ENCODE results near the gene KCNJ15. TPM values are rescaled to one million over a fixed set of nuclear protein-coding genes. Genes with fewer than 3 reads are reported as not detected.

KCNJ15 gene
- total and polyA plus RNA-seq, 2 of the 13 experiments (the other 11 are each of a cell fraction or from before 2014, with no cell fraction given), result not detected

DNA sequence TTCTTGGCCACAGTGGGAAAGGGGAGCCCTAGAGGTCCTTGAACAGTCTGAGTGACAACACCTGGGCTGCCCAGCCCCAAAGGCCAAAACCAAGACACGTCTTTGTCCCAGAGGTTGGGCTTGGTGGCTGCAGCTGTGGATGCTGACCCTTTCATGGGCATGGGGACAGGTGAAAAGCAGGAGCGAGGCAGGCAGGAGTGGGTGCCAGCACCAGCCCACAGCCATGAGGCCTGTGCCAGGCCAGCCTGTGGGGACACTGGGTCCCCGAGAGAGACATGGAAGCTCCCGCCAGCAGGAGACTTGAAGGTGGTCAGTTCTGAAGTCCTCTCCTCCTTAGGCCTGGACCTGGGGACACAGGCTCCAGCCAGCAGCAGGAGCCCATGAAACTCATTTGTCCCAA, 98.6 kb downstream of the KCNJ15 start:
- ATAC-seq (no peak), DNase-seq (ENCODE audit: low spot score) (no peak), FAIRE-seq (no peak)
- no peaks in the 10 kb centered on the region for H3K36me3 ChIP-seq (replicated peaks in 1 of 2; ENCODE audit: control insufficient read depth in 1 of 2, insufficient read depth in 2 of 2, low read length in 2 of 2)
- H4K20me1 ChIP-seq (ENCODE audit: insufficient read depth, low read length), result no peaks in the 10 kb centered on the region
- no peaks in the 10 kb centered on the region for H3K4me1 ChIP-seq (ENCODE audit: insufficient read depth, low read length)
- WGBS (ENCODE audit: low lambda C conversion rate), result 0% methylated on average over 1 of the region's 4 CpGs
- TF ChIP-seq, protein P1, sequence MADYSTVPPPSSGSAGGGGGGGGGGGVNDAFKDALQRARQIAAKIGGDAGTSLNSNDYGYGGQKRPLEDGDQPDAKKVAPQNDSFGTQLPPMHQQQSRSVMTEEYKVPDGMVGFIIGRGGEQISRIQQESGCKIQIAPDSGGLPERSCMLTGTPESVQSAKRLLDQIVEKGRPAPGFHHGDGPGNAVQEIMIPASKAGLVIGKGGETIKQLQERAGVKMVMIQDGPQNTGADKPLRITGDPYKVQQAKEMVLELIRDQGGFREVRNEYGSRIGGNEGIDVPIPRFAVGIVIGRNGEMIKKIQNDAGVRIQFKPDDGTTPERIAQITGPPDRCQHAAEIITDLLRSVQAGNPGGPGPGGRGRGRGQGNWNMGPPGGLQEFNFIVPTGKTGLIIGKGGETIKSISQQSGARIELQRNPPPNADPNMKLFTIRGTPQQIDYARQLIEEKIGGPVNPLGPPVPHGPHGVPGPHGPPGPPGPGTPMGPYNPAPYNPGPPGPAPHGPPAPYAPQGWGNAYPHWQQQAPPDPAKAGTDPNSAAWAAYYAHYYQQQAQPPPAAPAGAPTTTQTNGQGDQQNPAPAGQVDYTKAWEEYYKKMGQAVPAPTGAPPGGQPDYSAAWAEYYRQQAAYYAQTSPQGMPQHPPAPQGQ (CRISPR knock-in tag; IDR thresholded peaks at IDR 0.05; ENCODE audit: borderline replicate concordance), result no peak
- TF ChIP-seq, protein P2, sequence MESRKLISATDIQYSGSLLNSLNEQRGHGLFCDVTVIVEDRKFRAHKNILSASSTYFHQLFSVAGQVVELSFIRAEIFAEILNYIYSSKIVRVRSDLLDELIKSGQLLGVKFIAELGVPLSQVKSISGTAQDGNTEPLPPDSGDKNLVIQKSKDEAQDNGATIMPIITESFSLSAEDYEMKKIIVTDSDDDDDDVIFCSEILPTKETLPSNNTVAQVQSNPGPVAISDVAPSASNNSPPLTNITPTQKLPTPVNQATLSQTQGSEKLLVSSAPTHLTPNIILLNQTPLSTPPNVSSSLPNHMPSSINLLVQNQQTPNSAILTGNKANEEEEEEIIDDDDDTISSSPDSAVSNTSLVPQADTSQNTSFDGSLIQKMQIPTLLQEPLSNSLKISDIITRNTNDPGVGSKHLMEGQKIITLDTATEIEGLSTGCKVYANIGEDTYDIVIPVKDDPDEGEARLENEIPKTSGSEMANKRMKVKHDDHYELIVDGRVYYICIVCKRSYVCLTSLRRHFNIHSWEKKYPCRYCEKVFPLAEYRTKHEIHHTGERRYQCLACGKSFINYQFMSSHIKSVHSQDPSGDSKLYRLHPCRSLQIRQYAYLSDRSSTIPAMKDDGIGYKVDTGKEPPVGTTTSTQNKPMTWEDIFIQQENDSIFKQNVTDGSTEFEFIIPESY (CRISPR knock-in tag; IDR thresholded peaks at IDR 0.05), result no peak
- TF ChIP-seq ATM (IDR thresholded peaks at IDR 0.05; ENCODE audit: borderline replicate concordance) (no peak), MTA3 (CRISPR knock-in tag; IDR thresholded peaks at IDR 0.05) (no peak), ETV5 (CRISPR knock-in tag; IDR thresholded peaks at IDR 0.05; ENCODE audit: borderline replicate concordance) (no peak), NFE2 (CRISPR knock-in tag; IDR thresholded peaks at IDR 0.05) (no peak), ZNF510 (CRISPR knock-in tag; IDR thresholded peaks at IDR 0.05; ENCODE audit: low read depth) (no peak), SP5 (CRISPR knock-in tag; IDR thresholded peaks at IDR 0.05; ENCODE audit: borderline replicate concordance, low read depth) (no peak), ZNF354B (CRISPR knock-in tag; IDR thresholded peaks at IDR 0.05) (no peak), SP140L (CRISPR knock-in tag; IDR thresholded peaks at IDR 0.05; ENCODE audit: borderline replicate concordance) (no peak), BRD4 (CRISPR knock-in tag; IDR thresholded peaks at IDR 0.05) (no peak), MAFG (CRISPR knock-in tag; IDR thresholded peaks at IDR 0.05) (no peak)
- TF ChIP-seq, protein P3, sequence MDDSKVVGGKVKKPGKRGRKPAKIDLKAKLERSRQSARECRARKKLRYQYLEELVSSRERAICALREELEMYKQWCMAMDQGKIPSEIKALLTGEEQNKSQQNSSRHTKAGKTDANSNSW (CRISPR knock-in tag; IDR thresholded peaks at IDR 0.05; ENCODE audit: borderline replicate concordance), result no peak
- TF ChIP-seq, protein P4, sequence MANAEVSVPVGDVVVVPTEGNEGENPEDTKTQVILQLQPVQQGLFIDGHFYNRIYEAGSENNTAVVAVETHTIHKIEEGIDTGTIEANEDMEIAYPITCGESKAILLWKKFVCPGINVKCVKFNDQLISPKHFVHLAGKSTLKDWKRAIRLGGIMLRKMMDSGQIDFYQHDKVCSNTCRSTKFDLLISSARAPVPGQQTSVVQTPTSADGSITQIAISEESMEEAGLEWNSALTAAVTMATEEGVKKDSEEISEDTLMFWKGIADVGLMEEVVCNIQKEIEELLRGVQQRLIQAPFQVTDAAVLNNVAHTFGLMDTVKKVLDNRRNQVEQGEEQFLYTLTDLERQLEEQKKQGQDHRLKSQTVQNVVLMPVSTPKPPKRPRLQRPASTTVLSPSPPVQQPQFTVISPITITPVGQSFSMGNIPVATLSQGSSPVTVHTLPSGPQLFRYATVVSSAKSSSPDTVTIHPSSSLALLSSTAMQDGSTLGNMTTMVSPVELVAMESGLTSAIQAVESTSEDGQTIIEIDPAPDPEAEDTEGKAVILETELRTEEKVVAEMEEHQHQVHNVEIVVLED (CRISPR knock-in tag; IDR thresholded peaks at IDR 0.05; ENCODE audit: borderline replicate concordance), result no peak
- CTCF ChIA-PET (ENCODE audit: low intra/inter-chr PET ratio, low total read pairs), result interaction anchor here (2.4 to 3.1 kb wide), 2 partner anchors 136 to 196 kb away, joined by 16 to 42 read pairs; no protein-coding TSS in a partner anchor
- intact Hi-C loops (cut with micrococcal nuclease; ENCODE audit: unreplicated experiment), result no loop called here
- no peak overlapping the region for H3K27ac ChIP-seq (ENCODE audit: extremely low read length, insufficient read depth, low read length)
- POLR2A ChIA-PET, result no interaction called here
- H3K79me2 ChIP-seq (ENCODE audit: insufficient read depth, low read length), result no peaks in the 10 kb centered on the region
- H3K9ac ChIP-seq (ENCODE audit: insufficient read depth, low read depth, low read length), result no peak overlapping the region
- no TSS peak for BruUV-seq (replicated peaks)
- no peaks in the 10 kb centered on the region for H3K9me3 ChIP-seq (ENCODE audit: low read length)
- H3K4me2 ChIP-seq (ENCODE audit: low read depth, low read length), result no peak overlapping the region
- no peak overlapping the region for H3K4me3 ChIP-seq (replicated peaks in 1 of 3; ENCODE audit: insufficient read depth in 1 of 3, low read depth in 2 of 3, low read length in 3 of 3)
- H2AFZ ChIP-seq (ENCODE audit: low read length), result no peak overlapping the region
- no peaks in the 10 kb centered on the region for H3K27me3 ChIP-seq (ENCODE audit: control insufficient read depth in 1 of 2, insufficient read depth in 2 of 2, low read length in 2 of 2)
- in situ Hi-C loops (cut with HindIII; ENCODE audit: extremely low pct_ligation_motif_present, low pct_unique_long_range_greater_than_20kb), result loop anchor here (25.0 kb wide), 1 partner anchor 643 kb away; no protein-coding TSS in a partner anchor
